GM19193 (cell line): ENCODE data around the gene RPL7A.

Experiments
- POLR2A ChIP-seq: IDR thresholded peaks from 4 replicates; pipeline ENCODE4 v1.6.1; 2011; ENCODE audit not compliant: insufficient read depth, insufficient read length; ENCODE audit errors: extremely low read depth

The RPL7A gene

GRCh38 chr9:133357656-133358055, 9.6 kb downstream of the RPL7A start:
- TF ChIP-seq POLR2A, result no peak

GRCh38 chr9:133359399-133360175, 11.6 kb downstream of the RPL7A start:
- no peak for TF ChIP-seq POLR2A

GRCh38 chr9:133360400-133361393, 12.7 kb downstream of the RPL7A start:
- TF ChIP-seq POLR2A, result peak; percentile 5

DNA sequence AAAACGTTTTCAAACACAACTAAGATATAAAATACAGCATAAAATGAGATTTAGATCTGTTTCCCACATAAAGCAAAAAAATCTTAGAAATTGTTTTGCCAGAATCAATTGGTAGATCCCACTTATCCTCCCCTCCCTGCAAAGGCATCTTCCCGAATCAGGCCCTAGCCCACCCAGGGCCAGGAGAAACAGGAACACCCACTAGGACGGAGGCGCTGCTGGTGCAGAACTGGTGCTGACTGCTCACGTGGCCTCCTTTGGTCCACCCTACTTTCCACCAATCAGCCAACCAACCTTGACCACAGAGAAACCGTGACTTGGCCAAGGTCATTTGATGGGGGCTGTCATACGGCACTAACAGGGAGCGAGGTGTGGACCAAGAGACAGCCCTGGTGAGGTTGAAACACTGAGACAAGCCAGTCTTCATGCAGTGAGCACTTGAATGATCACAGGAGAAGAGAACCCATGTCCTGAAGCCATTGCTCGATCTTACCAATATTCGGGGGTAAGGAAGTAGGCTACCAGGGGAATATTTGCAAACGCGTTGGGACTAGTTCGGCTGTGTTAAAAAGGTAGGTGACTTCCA, 13.6 kb downstream of the RPL7A start:
- TF ChIP-seq POLR2A, result no peak

DNA sequence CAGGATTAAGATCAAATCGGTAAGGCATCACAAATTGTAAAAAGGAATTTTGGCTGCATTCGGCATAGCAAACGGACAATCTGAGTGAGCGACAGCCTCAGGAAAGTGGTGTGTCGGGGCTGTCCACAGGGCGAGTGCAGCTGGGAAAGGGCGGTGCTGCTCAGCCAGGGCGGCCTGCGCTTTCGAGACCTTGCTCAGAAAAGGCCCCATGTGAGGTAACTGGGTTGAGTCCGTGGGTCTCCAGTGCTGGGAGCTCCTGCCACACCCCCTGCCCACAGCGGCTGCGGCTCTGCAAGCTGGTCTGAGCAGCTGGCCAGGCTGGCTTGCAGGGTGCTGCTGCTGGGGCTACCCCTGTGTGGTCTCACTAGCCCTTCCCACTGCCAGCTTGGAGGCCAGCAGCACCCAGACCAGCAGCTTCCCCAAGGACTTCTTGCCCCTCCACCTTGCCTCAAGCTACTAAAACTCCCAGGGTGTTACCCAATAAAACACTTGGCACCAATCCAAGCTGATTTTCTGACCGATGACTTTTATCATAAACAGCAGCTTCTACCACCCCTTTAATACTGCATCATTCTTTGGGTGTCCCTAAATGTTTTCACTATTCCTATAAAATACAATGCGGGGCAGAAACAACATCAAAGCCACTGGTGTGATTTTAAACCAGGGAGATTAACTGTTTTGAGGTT, 14.5 kb downstream of the RPL7A start:
- TF ChIP-seq POLR2A, result peak; percentile 20

- no peak for TF ChIP-seq POLR2A
Measured at GRCh38 chr9:133366435-133366834, 18.4 kb downstream of the RPL7A start.

- no peak for TF ChIP-seq POLR2A
Measured at GRCh38 chr9:133367221-133367620, 19.2 kb downstream of the RPL7A start.

DNA sequence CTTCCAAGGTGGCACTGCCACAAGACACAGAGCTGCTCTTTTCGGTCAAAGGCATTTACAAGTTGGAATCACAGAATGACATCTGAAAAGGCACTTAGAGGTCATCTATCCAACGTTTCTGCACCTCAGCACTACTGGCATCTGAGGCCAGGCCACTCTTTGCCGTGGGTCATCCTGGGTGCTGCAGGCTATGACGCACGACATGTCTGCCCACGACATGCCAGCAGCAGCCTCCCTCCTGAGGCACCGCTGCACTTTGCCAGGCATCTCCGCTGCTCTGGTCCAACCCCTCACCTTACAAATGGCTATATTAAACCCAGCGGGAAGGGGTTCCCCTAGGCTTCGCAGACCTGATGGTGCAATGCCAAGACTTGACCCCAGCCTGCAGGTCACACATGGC, 19.8 kb downstream of the RPL7A start:
- TF ChIP-seq POLR2A, result no peak

GRCh38 chr9:133368249-133368881, 20.3 kb downstream of the RPL7A start:
- TF ChIP-seq POLR2A, result no peak

GRCh38 chr9:133369422-133369821, 21.4 kb downstream of the RPL7A start:
- no peak for TF ChIP-seq POLR2A

GRCh38 chr9:133369933-133370332, 21.9 kb downstream of the RPL7A start:
- no peak for TF ChIP-seq POLR2A

- no peak for TF ChIP-seq POLR2A
Measured at GRCh38 chr9:133370685-133371084, 22.7 kb downstream of the RPL7A start.

- TF ChIP-seq POLR2A, result no peak
Measured at GRCh38 chr9:133371261-133371711, 23.3 kb downstream of the RPL7A start.

- TF ChIP-seq POLR2A, result no peak
Measured at GRCh38 chr9:133372144-133372543, 24.1 kb downstream of the RPL7A start.

- TF ChIP-seq POLR2A, result no peak
Measured at GRCh38 chr9:133374612-133375115, 26.6 kb downstream of the RPL7A start.
